Neutrophil (primary cell): ENCODE results near the gene UNC5B.

ENCODE experiments used
- H3K27ac ChIP-seq: fragments of 200-600 bp; sonication (generic); 2 replicates; pipeline ENCODE4 v1.5.1; 2016; ENCODE audit warnings: mild to moderate bottlenecking, moderate library complexity
- H3K27me3 ChIP-seq: fragments of 200-600 bp; sonication (generic); 2 replicates; pipeline ENCODE4 v1.6.0; 2016; ENCODE audit warnings: mild to moderate bottlenecking
- H3K36me3 ChIP-seq: fragments of 200-600 bp; sonication (generic); 2 replicates; pipeline ENCODE4 v1.5.1; 2017
- H3K4me1 ChIP-seq, 2 experiments: fragments of 200-600 bp in 1 of 2; sonication (generic) in 1 of 2; 1 replicate in 1 of 2; 2 replicates in 1 of 2; pipeline versions ENCODE4 v1.5.1 to v1.6.1; 2013 to 2016; ENCODE audit warnings: low read depth in 1 of 2, low read length in 1 of 2, mild to moderate bottlenecking in 1 of 2, moderate library complexity in 1 of 2; ENCODE audit not compliant: control insufficient read depth in 1 of 2, insufficient read depth in 1 of 2
- H3K4me3 ChIP-seq, 2 experiments: fragments of 200-600 bp in 1 of 2; sonication (generic) in 1 of 2; 1 replicate in 1 of 2; 2 replicates in 1 of 2; pipeline ENCODE4 v1.5.1; 2013 to 2016; ENCODE audit warnings: low read depth in 1 of 2, low read length in 1 of 2, mild to moderate bottlenecking in 1 of 2, moderate library complexity in 1 of 2
- H3K9me3 ChIP-seq: fragments of 200-600 bp; sonication (generic); 2 replicates; pipeline ENCODE4 v1.5.1; 2016
- CTCF ChIP-seq: fragments of 200-600 bp; sonication (generic); IDR thresholded peaks from 2 replicates; pipeline ENCODE4 v1.5.1; 2016; ENCODE audit warnings: antibody characterized with exemption

Gene UNC5B

GRCh38 chr10:71239946-71240795 lies 27.8 kb downstream of the UNC5B start:
- no peak for TF ChIP-seq CTCF
- Histone ChIP-seq H3K27me3 (peaks cover 19% of the 10 kb centered on the region), H3K9me3 (no peaks in the 10 kb centered on the region), H3K36me3 (no peaks in the 10 kb centered on the region), H3K4me1 (peaks cover 0 to 6% of the 10 kb centered on the region in 2 experiments), H3K4me3 (no peak overlapping the region), H3K27ac (no peak overlapping the region)

- H3K4me1 ChIP-seq, result no peaks in the 10 kb centered on the region
- no peak overlapping the region for H3K27ac ChIP-seq
- no peak overlapping the region for H3K4me3 ChIP-seq
- H3K9me3 ChIP-seq, result no peaks in the 10 kb centered on the region
- no peaks in the 10 kb centered on the region for H3K36me3 ChIP-seq
- no peak for TF ChIP-seq CTCF
- H3K27me3 ChIP-seq, result peaks cover 23% of the 10 kb centered on the region
These were observed 28.9 kb downstream of the UNC5B start for GRCh38 chr10:71241114-71241829.

GRCh38 chr10:71241830-71242621 lies 29.7 kb downstream of the UNC5B start:
- no peak overlapping the region for H3K27ac ChIP-seq
- H3K27me3 ChIP-seq, result peaks cover 23% of the 10 kb centered on the region
- no peak for TF ChIP-seq CTCF
- no peak overlapping the region for H3K4me3 ChIP-seq
- H3K36me3 ChIP-seq, result no peaks in the 10 kb centered on the region
- no peaks in the 10 kb centered on the region for H3K9me3 ChIP-seq
- no peaks in the 10 kb centered on the region for H3K4me1 ChIP-seq

GRCh38 chr10:71242622-71243009 lies 30.2 kb downstream of the UNC5B start:
- H3K9me3 ChIP-seq, result no peaks in the 10 kb centered on the region
- no peaks in the 10 kb centered on the region for H3K4me1 ChIP-seq
- no peak overlapping the region for H3K4me3 ChIP-seq
- H3K27me3 ChIP-seq, result peaks cover 23% of the 10 kb centered on the region
- no peak for TF ChIP-seq CTCF
- no peaks in the 10 kb centered on the region for H3K36me3 ChIP-seq
- H3K27ac ChIP-seq, result no peak overlapping the region

- Histone ChIP-seq H3K4me1 (no peaks in the 10 kb centered on the region), H3K27ac (no peak overlapping the region)
These were observed 31.5 kb downstream of the UNC5B start for GRCh38 chr10:71243756-71244395.

More at GRCh38 chr10:71243756-71244395, 31.5 kb downstream of the UNC5B start:
- Histone ChIP-seq H3K4me3 (no peak overlapping the region), H3K9me3 (no peaks in the 10 kb centered on the region), H3K36me3 (no peaks in the 10 kb centered on the region), H3K27me3 (peaks cover 23% of the 10 kb centered on the region)
- no peak for TF ChIP-seq CTCF
